ENCODE measurements around the gene DGKB.

DGKB gene

GRCh38 chr7:14233868-14234369, 668.6 kb downstream of the DGKB start:
- Histone ChIP-seq H3K27me3 (ENCODE audit: control insufficient read depth in 1 of 2, insufficient read depth in 1 of 2, low read length in 2 of 2) (no peaks in the 10 kb centered on the region), H3K14ac (ENCODE audit: low read length in 2 of 2) (no peak overlapping the region), H2AFZ (ENCODE audit: low read depth, low read length) (no peak overlapping the region), H4K91ac (ENCODE audit: low read length) (no peak overlapping the region), H4K8ac (ENCODE audit: low read length) (no peak overlapping the region), H2BK12ac (ENCODE audit: low read length in 2 of 2) (no peak overlapping the region), H2AK5ac (ENCODE audit: low read length, severe bottlenecking) (no peak overlapping the region), H3K4me1 (ENCODE audit: control insufficient read depth, insufficient read depth, low read depth, low read length) (no peaks in the 10 kb centered on the region), H3K27ac (ENCODE audit: low read length, poor library complexity, severe bottlenecking) (no peak overlapping the region), H3K79me1 (replicated peaks; ENCODE audit: low read length, poor library complexity, severe bottlenecking) (no peaks in the 10 kb centered on the region), H2BK120ac (ENCODE audit: low read depth, low read length) (no peak overlapping the region), H3K4me2 (ENCODE audit: low read length, poor library complexity, severe bottlenecking) (no peak overlapping the region), H3K9ac (ENCODE audit: low read length) (no peak overlapping the region), H2BK15ac (ENCODE audit: low read depth, poor library complexity, severe bottlenecking) (no peak overlapping the region), H3K9me3 (ENCODE audit: control insufficient read depth, low read length) (no peaks in the 10 kb centered on the region), H3K36me3 (ENCODE audit: control insufficient read depth in 1 of 2, insufficient read depth in 2 of 2, low read depth in 1 of 2, low read length in 2 of 2) (no peaks in the 10 kb centered on the region), H3K4me3 (ENCODE audit: insufficient read depth in 1 of 2, low read depth in 1 of 2, low read length in 2 of 2) (no peak overlapping the region), H3K23ac (ENCODE audit: low read length in 2 of 2) (no peak overlapping the region), H3K18ac (ENCODE audit: low read depth in 1 of 2, low read length in 2 of 2) (no peak overlapping the region), H2BK5ac (ENCODE audit: low read depth, low read length, poor library complexity, severe bottlenecking) (no peak overlapping the region), H3K4ac (ENCODE audit: low read depth in 1 of 2, low read length in 2 of 2) (no peak overlapping the region)
- 18% methylated on average over 1 of the region's 4 CpGs for WGBS
- DNase-seq = no peak

- Histone ChIP-seq H2AK5ac (ENCODE audit: low read length, severe bottlenecking) (no peak overlapping the region), H3K4ac (ENCODE audit: low read depth in 1 of 2, low read length in 2 of 2) (no peak overlapping the region), H3K79me1 (replicated peaks; ENCODE audit: low read length, poor library complexity, severe bottlenecking) (no peaks in the 10 kb centered on the region), H4K91ac (ENCODE audit: low read length) (no peak overlapping the region), H2AFZ (ENCODE audit: low read depth, low read length) (no peak overlapping the region), H3K27ac (ENCODE audit: low read length, poor library complexity, severe bottlenecking) (no peak overlapping the region), H2BK15ac (ENCODE audit: low read depth, poor library complexity, severe bottlenecking) (no peak overlapping the region), H3K4me3 (ENCODE audit: insufficient read depth in 1 of 2, low read depth in 1 of 2, low read length in 2 of 2) (no peak overlapping the region), H3K18ac (ENCODE audit: low read depth in 1 of 2, low read length in 2 of 2) (peak overlapping the region in 1 of 2 experiments; percentile 8), H3K27me3 (ENCODE audit: control insufficient read depth in 1 of 2, insufficient read depth in 1 of 2, low read length in 2 of 2) (no peaks in the 10 kb centered on the region), H2BK5ac (ENCODE audit: low read depth, low read length, poor library complexity, severe bottlenecking) (no peak overlapping the region), H3K9ac (ENCODE audit: low read length) (no peak overlapping the region), H3K4me1 (ENCODE audit: control insufficient read depth, insufficient read depth, low read depth, low read length) (peaks cover 1% of the 10 kb centered on the region), H3K4me2 (ENCODE audit: low read length, poor library complexity, severe bottlenecking) (no peak overlapping the region), H4K8ac (ENCODE audit: low read length) (no peak overlapping the region), H3K23ac (ENCODE audit: low read length in 2 of 2) (no peak overlapping the region), H3K9me3 (ENCODE audit: control insufficient read depth, low read length) (no peaks in the 10 kb centered on the region), H3K36me3 (ENCODE audit: control insufficient read depth in 1 of 2, insufficient read depth in 2 of 2, low read depth in 1 of 2, low read length in 2 of 2) (no peaks in the 10 kb centered on the region), H3K14ac (ENCODE audit: low read length in 2 of 2) (no peak overlapping the region), H2BK120ac (ENCODE audit: low read depth, low read length) (no peak overlapping the region), H2BK12ac (ENCODE audit: low read length in 2 of 2) (no peak overlapping the region)
- 45% methylated on average over 2 of the region's 7 CpGs for WGBS
- peak; percentile 30 for DNase-seq
These were observed 669.3 kb downstream of the DGKB start for GRCh38 chr7:14233076-14233867.

- H3K9ac ChIP-seq (ENCODE audit: low read length) = no peak overlapping the region
- no peak overlapping the region for H4K8ac ChIP-seq (ENCODE audit: low read length)
- no peak overlapping the region for H2AFZ ChIP-seq (ENCODE audit: low read depth, low read length)
- no peak overlapping the region for H3K4me3 ChIP-seq (ENCODE audit: insufficient read depth in 1 of 2, low read depth in 1 of 2, low read length in 2 of 2)
- H3K27ac ChIP-seq (ENCODE audit: low read length, poor library complexity, severe bottlenecking) = no peak overlapping the region
- H2BK5ac ChIP-seq (ENCODE audit: low read depth, low read length, poor library complexity, severe bottlenecking) = no peak overlapping the region
- no peak overlapping the region for H4K91ac ChIP-seq (ENCODE audit: low read length)
- H2BK12ac ChIP-seq (ENCODE audit: low read length in 2 of 2) = no peak overlapping the region
- H3K4me2 ChIP-seq (ENCODE audit: low read length, poor library complexity, severe bottlenecking) = no peak overlapping the region
- no peak overlapping the region for H2AK5ac ChIP-seq (ENCODE audit: low read length, severe bottlenecking)
- no peaks in the 10 kb centered on the region for H3K36me3 ChIP-seq (ENCODE audit: control insufficient read depth in 1 of 2, insufficient read depth in 2 of 2, low read depth in 1 of 2, low read length in 2 of 2)
- H2BK15ac ChIP-seq (ENCODE audit: low read depth, poor library complexity, severe bottlenecking) = no peak overlapping the region
- DNase-seq = peak; percentile 15
- no peak overlapping the region for H3K18ac ChIP-seq (ENCODE audit: low read depth in 1 of 2, low read length in 2 of 2)
- no peaks in the 10 kb centered on the region for H3K79me1 ChIP-seq (replicated peaks; ENCODE audit: low read length, poor library complexity, severe bottlenecking)
- H3K4ac ChIP-seq (ENCODE audit: low read depth in 1 of 2, low read length in 2 of 2) = no peak overlapping the region
- no peak overlapping the region for H3K23ac ChIP-seq (ENCODE audit: low read length in 2 of 2)
- H3K27me3 ChIP-seq (ENCODE audit: control insufficient read depth in 1 of 2, insufficient read depth in 1 of 2, low read length in 2 of 2) = no peaks in the 10 kb centered on the region
- H3K14ac ChIP-seq (ENCODE audit: low read length in 2 of 2) = no peak overlapping the region
- H3K4me1 ChIP-seq (ENCODE audit: control insufficient read depth, insufficient read depth, low read depth, low read length) = peaks cover 1% of the 10 kb centered on the region
- no peaks in the 10 kb centered on the region for H3K9me3 ChIP-seq (ENCODE audit: control insufficient read depth, low read length)
- H2BK120ac ChIP-seq (ENCODE audit: low read depth, low read length) = no peak overlapping the region
These were observed 673.5 kb downstream of the DGKB start for GRCh38 chr7:14229047-14229446.

GRCh38 chr7:14228341-14228740, 674.2 kb downstream of the DGKB start:
- H2AK5ac ChIP-seq (ENCODE audit: low read length, severe bottlenecking) = no peak overlapping the region
- H2BK120ac ChIP-seq (ENCODE audit: low read depth, low read length) = no peak overlapping the region
- no peak overlapping the region for H4K8ac ChIP-seq (ENCODE audit: low read length)
- DNase-seq = peak; percentile 41
- H2BK12ac ChIP-seq (ENCODE audit: low read length in 2 of 2) = no peak overlapping the region
- WGBS = 90% methylated on average over 2 of the region's 4 CpGs
- H3K23ac ChIP-seq (ENCODE audit: low read length in 2 of 2) = no peak overlapping the region
- no peak overlapping the region for H3K4me3 ChIP-seq (ENCODE audit: insufficient read depth in 1 of 2, low read depth in 1 of 2, low read length in 2 of 2)
- H3K9me3 ChIP-seq (ENCODE audit: control insufficient read depth, low read length) = no peaks in the 10 kb centered on the region
- no peak overlapping the region for H2BK5ac ChIP-seq (ENCODE audit: low read depth, low read length, poor library complexity, severe bottlenecking)
- no peak overlapping the region for H3K4ac ChIP-seq (ENCODE audit: low read depth in 1 of 2, low read length in 2 of 2)
- H3K27me3 ChIP-seq (ENCODE audit: control insufficient read depth in 1 of 2, insufficient read depth in 1 of 2, low read length in 2 of 2) = no peaks in the 10 kb centered on the region
- H3K36me3 ChIP-seq (ENCODE audit: control insufficient read depth in 1 of 2, insufficient read depth in 2 of 2, low read depth in 1 of 2, low read length in 2 of 2) = no peaks in the 10 kb centered on the region
- no peak overlapping the region for H3K4me2 ChIP-seq (ENCODE audit: low read length, poor library complexity, severe bottlenecking)
- no peak overlapping the region for H3K14ac ChIP-seq (ENCODE audit: low read length in 2 of 2)
- no peak overlapping the region for H2BK15ac ChIP-seq (ENCODE audit: low read depth, poor library complexity, severe bottlenecking)
- H3K18ac ChIP-seq (ENCODE audit: low read depth in 1 of 2, low read length in 2 of 2) = peak overlapping the region in 1 of 2 experiments; percentile 14
- no peak overlapping the region for H4K91ac ChIP-seq (ENCODE audit: low read length)
- no peak overlapping the region for H3K27ac ChIP-seq (ENCODE audit: low read length, poor library complexity, severe bottlenecking)
- no peak overlapping the region for H2AFZ ChIP-seq (ENCODE audit: low read depth, low read length)
- peaks cover 1% of the 10 kb centered on the region for H3K4me1 ChIP-seq (ENCODE audit: control insufficient read depth, insufficient read depth, low read depth, low read length)
- no peak overlapping the region for H3K9ac ChIP-seq (ENCODE audit: low read length)
- no peaks in the 10 kb centered on the region for H3K79me1 ChIP-seq (replicated peaks; ENCODE audit: low read length, poor library complexity, severe bottlenecking)
